Stimulated activated CD8-positive, alpha-beta memory T cell treated with anti-CD3 and anti-CD28 coated beads, Interleukin-2, amount 100 ng/mL, for 48 hours (primary cell): Measurements from ENCODE around the gene SIN3A.

Experiments used
- DNase-seq, 2 donors: peaks; one replicate each; pipeline ENCODE4 v3.0.0-alpha.2; 2020; ENCODE audit warnings: low read depth in 2 of 2

The SIN3A gene

DNA sequence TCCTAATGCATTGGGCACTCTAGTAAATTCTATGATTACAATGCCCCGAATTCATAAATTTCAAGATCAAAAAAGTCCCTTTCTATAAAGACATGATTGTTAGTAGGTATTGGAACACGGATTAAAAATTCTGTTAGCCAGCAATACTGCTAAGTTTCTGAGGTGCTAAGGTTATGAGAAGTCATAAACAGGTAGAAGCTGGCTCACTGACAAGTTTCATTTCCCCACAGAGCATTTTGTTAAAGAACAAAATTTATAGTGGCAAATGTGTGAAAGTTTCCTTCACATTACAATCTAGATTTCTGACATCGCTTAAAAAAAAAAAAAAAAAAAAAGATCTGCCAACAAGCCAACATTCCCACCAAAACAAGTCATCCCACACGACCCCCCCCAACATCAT lies 70.7 kb downstream of the SIN3A start:
- no peak for DNase-seq

GRCh38 chr15:75371901-75372688 lies 79.4 kb downstream of the SIN3A start:
- no peak for DNase-seq

GRCh38 chr15:75371486-75371885 lies 80.0 kb downstream of the SIN3A start:
- no peak for DNase-seq

DNA sequence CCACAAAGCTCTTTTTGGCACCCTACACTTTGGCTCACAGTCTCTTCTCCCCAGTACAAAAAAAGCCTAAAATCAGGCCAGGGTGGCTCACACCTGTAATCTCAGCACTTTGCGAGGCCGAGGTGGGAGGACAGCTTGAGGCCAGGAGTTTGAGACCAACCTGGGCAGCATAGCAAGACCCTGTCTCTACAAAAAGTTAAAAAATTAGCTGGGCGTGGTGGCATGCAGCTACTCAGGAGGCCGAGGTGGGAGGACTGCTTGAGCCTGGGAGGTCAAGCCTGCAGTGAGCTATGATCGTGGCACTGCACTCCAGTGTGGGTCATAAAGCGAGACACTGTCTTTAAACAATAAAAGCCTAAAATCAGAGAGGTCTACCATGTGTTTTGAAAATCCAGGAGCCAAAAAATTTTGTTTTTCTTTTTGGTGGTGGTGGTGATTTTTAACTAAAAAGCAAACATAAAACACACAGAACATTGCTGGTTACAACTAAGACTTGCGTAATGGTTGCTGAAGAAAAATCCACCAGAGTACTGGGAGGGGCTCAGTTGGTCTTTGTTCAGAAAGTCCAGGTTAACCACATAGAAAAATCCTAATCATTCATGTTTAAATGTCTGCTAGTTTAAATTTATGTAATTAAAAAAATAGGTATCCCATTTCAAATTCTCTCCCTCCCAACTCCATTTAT lies 81.5 kb downstream of the SIN3A start:
- no peak for DNase-seq

- no peak for DNase-seq
Observed at GRCh38 chr15:75368689-75369239, 82.7 kb downstream of the SIN3A start.

DNA sequence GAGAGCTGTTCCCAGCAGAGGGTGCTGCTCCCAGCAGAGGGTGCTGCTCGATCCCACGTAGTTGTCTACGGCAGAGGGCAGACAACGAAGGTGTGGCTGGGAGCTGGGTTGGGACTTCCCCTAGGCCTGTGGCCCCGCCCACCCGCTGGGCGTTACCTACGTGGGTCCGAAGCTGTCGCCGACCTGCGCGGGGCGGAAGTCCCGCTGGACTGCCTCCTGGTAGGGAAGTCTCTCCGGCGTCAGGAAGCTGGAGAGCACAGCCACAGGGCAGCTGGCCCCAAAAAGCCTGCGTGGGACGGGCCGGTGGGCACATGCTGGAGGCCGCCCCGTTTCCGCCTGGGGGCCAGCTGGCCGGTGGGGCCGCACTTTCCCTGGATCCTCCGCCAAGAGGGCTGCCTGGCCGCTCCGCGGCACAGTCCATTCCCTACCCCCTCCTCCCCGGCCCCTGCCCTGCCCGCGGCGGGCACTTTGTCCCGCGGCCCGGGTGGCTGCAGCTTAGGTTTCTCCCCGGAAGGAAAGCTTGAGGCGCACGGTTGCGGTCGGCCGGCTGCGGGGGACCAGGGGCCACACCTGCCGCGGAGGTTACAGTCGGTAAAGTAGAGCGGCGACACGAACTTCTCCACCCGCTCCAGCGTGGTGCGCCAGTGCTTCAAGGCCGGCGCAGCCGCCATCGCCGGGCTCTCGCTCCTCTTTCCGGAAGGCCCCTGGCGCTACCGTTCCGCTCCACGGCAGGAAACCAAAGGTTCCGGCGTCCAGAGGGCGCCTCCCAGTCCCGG lies 83.4 kb downstream of the SIN3A start, which contains the start of gene MAN2C1:
MAN2C1 (minus strand) TSS at position 695 of the 776 bp plus-strand sequence; CDS start at position 671, 24 bp downstream.
- DNase-seq = peak; percentile 94

DNA sequence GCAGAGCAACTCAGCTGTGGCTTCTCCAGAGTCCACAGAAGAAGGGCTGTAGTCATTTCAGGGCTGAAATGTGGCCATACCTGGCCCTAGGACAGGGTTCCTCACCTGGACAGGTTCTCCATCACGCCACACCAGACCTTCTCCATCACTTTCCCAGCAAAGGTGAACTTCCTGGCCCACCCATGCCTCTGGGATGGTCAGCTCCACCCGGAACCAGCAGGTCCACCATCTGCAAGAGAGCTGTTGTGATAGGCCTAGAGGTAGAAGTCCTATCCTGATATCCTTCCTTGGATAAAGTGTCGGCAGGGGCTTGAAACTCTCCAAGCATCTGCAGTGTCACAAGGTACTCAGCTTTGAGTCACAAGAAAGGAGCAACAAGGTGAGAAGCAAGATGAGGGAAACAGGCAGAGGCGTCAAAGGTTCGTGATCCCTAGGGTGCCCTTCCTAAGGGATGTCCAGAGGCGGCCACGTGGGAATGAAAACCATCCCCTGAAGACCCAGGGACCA lies 84.0 kb downstream of the SIN3A start:
- DNase-seq = no peak

GRCh38 chr15:75367006-75367405 lies 84.5 kb downstream of the SIN3A start:
- DNase-seq = no peak

- no peak for DNase-seq
Observed at GRCh38 chr15:75366163-75366562, 85.3 kb downstream of the SIN3A start.

- no peak for DNase-seq
Observed at GRCh38 chr15:75364881-75365280, 86.6 kb downstream of the SIN3A start.

DNA sequence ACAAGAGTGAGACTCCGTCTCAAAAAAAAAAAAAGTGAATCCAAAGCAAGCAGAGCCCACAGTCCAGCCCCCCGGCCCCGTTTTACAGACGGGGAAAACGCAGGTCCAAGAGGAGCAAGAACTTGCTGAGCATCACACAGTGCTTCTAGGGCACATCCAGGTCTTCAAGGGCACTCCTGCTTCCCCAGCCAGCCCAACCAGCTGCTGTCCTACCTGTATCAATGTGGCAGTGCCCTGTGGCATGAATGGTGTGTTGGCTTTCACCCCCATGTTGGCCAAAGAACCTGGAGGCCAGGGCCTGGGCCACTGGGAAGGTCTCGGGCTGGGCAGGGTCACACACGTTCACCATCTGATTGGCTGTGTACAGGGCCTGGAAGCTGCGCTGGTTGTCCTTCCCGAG lies 87.7 kb downstream of the SIN3A start:
- DNase-seq = no peak

DNA sequence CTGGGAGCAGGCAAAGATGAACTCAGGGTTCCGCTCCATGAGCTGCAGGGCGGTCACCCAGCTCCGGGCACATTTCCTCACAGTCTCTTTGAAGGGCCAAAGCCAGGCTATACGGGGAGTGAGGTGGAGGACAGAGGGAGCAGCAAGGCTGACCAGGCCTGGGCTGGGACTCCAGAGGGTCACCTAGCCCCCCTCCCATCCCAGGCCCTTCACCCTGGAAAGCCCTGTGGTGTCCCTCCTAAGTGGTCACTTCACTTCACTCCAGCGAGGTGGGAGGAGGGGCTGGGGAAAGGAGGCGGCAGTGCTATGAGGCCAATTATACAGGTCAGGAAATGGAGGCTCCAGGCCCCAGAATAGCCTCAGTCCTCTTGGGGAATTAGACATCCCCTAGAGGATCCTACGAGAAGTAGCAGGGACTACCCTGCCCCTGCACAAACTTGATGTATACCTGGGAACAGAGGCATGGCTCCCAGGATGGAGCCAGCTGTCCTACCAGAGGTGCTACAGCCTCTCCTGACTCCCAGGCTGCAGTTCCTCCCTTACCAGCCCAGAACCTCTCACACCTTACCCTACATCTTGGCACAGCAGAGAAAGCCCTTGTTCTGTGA lies 88.7 kb downstream of the SIN3A start:
- DNase-seq = no peak

DNA sequence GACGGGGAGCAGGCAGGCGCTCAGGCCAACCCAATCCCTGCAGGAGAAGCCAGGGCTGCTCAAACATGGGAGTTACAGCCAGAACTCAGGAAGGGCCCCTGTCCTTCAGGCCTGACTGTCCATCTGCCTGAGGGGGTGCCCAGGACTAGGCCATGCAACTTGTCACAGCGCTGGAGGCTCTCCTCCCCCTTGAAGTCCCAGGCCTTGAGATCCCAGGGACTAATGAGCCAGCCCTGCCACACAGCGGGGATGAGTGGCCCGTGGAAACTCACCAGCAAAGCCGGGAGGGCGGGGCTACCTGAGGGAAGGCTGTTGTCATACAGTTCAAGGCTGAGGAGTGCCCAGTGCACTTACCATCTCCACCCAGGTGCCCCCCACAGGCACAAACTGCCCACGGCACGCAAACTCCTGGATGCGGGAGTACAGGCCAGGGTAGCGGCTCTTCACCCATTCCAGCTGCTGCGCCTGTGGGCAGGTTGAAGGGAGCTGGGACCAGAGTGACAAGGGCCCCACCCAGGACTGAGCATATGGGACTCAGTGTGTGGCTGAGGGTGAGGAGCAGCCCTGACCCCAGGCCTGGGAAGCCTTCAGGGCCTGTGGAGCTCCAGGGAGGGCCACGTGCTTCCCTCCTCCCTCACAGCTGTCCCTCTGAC lies 89.4 kb downstream of the SIN3A start:
- no peak for DNase-seq

GRCh38 chr15:75361361-75361988 lies 90.0 kb downstream of the SIN3A start:
- no peak for DNase-seq

- DNase-seq = no peak
Observed at GRCh38 chr15:75360856-75361255, 90.6 kb downstream of the SIN3A start.

- DNase-seq = no peak
Observed at GRCh38 chr15:75360391-75360790, 91.1 kb downstream of the SIN3A start.

DNA sequence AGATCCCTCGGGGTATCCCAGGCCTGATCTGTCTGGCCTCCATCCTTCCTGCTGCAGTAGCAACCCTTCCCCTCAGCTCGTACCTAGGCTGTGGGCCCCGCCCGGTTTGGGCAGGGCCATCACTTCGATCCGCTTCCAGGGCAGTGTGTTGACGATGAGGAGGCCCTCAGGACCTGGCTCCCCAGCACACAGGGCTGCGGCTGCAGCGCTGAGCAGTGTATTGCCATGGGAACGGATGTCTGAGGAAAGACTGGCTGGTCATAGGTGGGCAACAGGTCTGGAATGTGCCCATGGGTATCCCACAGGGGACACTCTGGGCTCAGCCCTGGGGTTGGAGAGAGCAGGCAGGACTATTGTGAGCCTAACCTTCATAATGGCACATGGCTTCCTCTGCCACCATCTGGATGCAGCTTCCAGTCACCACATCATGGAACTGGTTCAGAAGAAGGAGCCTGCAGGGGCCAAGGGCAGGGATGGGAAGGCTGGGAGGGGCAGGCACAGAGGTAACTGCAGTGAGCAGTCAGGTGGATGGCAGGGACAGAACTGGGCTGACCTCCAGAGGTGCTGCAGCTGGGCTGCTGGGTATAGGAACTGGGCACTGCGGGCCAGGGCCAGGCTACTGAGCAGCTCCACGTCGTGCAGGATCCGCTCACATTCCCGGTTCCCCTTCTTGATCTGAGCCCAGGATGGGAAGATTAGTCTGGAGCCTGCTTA lies 91.8 kb downstream of the SIN3A start:
- DNase-seq = no peak

DNA sequence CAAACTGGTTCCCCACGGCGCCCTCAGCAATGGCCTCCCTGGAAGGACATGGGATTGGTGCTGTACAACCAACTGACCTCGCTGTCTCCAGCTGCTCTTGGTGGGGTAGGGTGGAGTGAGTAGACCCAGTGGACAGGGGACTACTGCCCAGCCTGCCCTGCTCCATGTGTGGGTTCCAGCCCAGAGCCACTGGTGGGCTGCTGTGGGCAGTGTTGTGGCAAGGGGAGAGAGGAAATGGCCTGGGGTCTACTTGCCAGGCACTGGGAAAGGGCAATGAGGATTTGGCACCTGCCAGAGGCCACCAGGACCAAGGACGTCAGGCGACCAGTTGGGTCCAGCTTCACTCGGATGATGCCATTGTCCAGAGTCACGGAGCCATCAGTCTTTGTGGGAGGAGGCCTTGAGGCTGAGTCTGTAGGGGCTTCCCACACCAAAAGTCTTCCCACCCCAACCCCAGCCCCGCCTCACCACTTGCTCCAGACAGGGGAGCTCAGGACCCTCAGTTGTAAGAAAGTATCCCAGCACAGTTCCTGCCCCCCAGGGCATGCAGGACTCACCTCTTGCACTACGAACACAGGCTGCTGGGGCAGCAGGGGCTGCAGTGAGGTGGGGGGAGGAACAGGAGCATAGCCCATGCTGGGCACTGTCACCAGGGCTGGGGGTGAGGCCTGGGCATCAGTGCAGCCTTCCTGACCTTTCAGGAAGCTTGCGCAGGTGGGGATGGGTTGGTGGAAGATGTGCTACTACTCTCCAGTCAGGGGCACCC lies 92.5 kb downstream of the SIN3A start:
- DNase-seq = no peak
